22Rv1 (cell line): ENCODE results near the gene CLSTN2.

Experiments used
- ZFX ChIP-seq: fragments of 450-650 bp; IDR thresholded peaks from 2 replicates; pipeline ENCODE4 v1.6.1; 2017; ENCODE audit warnings: antibody characterized with exemption, borderline replicate concordance
- TF ChIP-seq, protein P1 (sequence below): fragments of 450-650 bp; IDR thresholded peaks from 2 replicates; pipeline ENCODE4 v1.5.1; 2017; ENCODE audit warnings: mild to moderate bottlenecking

DNA sequence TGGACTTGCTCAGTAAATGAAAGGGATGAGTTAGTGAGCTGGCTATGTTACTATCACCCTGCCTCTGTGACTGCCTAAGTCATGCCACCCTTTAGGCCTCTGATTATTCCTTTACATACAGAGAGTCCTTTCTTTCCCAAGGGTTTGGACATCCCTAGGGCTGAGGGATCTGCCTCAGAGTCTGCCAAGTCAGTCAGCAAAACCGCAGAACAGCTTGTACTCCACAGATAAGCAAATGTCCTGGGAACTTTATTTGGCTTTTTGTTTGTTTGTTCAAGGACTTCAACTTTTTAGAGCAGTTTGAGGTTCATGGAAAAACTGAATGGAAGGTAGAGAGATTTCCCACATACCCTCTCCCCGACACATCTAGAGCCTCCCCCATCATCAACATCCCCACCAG lies 660.3 kb downstream of the CLSTN2 start:
- TF ChIP-seq, protein P1, sequence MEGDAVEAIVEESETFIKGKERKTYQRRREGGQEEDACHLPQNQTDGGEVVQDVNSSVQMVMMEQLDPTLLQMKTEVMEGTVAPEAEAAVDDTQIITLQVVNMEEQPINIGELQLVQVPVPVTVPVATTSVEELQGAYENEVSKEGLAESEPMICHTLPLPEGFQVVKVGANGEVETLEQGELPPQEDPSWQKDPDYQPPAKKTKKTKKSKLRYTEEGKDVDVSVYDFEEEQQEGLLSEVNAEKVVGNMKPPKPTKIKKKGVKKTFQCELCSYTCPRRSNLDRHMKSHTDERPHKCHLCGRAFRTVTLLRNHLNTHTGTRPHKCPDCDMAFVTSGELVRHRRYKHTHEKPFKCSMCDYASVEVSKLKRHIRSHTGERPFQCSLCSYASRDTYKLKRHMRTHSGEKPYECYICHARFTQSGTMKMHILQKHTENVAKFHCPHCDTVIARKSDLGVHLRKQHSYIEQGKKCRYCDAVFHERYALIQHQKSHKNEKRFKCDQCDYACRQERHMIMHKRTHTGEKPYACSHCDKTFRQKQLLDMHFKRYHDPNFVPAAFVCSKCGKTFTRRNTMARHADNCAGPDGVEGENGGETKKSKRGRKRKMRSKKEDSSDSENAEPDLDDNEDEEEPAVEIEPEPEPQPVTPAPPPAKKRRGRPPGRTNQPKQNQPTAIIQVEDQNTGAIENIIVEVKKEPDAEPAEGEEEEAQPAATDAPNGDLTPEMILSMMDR, result no peak
- TF ChIP-seq ZFX, result no peak
